CD14-positive monocyte (primary cell): ENCODE measurements around the gene PPP2R3B. TPM values are rescaled to one million over a fixed set of nuclear protein-coding genes. Genes with fewer than 3 reads are reported as not detected.

Experiments used
- DNase-seq, 3 donors: peaks; one replicate each; pipeline ENCODE4 v3.0.0-alpha.2; 2011 to 2022
- H2AFZ ChIP-seq: 2 replicates; pipeline ENCODE4 v1.6.0; 2012; ENCODE audit warnings: mild to moderate bottlenecking, low read depth, low read length, inconsistent platforms; ENCODE audit not compliant: insufficient read depth, poor library complexity, severe bottlenecking
- H3K27ac ChIP-seq, 2 donors: 1 replicate in 1 of 2; 2 replicates in 1 of 2; pipeline ENCODE4 v1.5.1; 2012 to 2013; ENCODE audit warnings: low read length in 2 of 2, control low read depth in 1 of 2, inconsistent platforms in 1 of 2, low read depth in 1 of 2, mild to moderate bottlenecking in 1 of 2
- H3K27me3 ChIP-seq, 2 donors: one replicate each; pipeline versions ENCODE4 v1.6.0 to v1.6.1; 2011 to 2013; ENCODE audit warnings: low read length in 2 of 2; ENCODE audit not compliant: control insufficient read depth in 2 of 2, insufficient read depth in 2 of 2
- H3K36me3 ChIP-seq, 2 donors: replicated peaks in 1 of 2; 1 replicate in 1 of 2; 2 replicates in 1 of 2; pipeline versions ENCODE4 v1.5.1 to v1.6.1; 2012 to 2013; ENCODE audit warnings: low read length in 2 of 2, control low read depth in 1 of 2, inconsistent platforms in 1 of 2, mild to moderate bottlenecking in 1 of 2; ENCODE audit not compliant: insufficient read depth in 2 of 2, control insufficient read depth in 1 of 2
- H3K4me1 ChIP-seq, 2 donors: 1 replicate in 1 of 2; 2 replicates in 1 of 2; pipeline versions ENCODE4 v1.5.1 to v1.6.1; 2012 to 2013; ENCODE audit warnings: low read length in 2 of 2, control low read depth in 1 of 2, inconsistent platforms in 1 of 2, mild to moderate bottlenecking in 1 of 2, moderate library complexity in 1 of 2; ENCODE audit not compliant: insufficient read depth in 2 of 2, control insufficient read depth in 1 of 2
- H3K4me2 ChIP-seq: replicated peaks from 2 replicates; pipeline ENCODE3; 2012; ENCODE audit warnings: low read length, moderate library complexity, mild to moderate bottlenecking; ENCODE audit not compliant: poor library complexity, severe bottlenecking; ENCODE audit errors: extremely low read depth
- H3K4me3 ChIP-seq, 3 experiments: fragments of 200-600 bp in 1 of 3; sonication (generic) in 1 of 3; replicated peaks in 1 of 3; 1 replicate in 2 of 3; 2 replicates in 1 of 3; pipeline ENCODE4 v1.5.1; 2011 to 2013; ENCODE audit warnings: low read length in 3 of 3, mild to moderate bottlenecking in 3 of 3, control low read depth in 2 of 3, low read depth in 2 of 3, inconsistent platforms in 1 of 3, moderate library complexity in 1 of 3
- H3K79me2 ChIP-seq: 2 replicates; pipeline ENCODE4 v1.6.0; 2012; ENCODE audit warnings: mild to moderate bottlenecking, control low read depth, inconsistent platforms, low read length, moderate library complexity; ENCODE audit not compliant: insufficient read depth
- H3K9ac ChIP-seq: 2 replicates; pipeline ENCODE4 v1.6.0; 2017; ENCODE audit warnings: low read length, mild to moderate bottlenecking; ENCODE audit not compliant: insufficient read depth, poor library complexity, severe bottlenecking
- H3K9me3 ChIP-seq, 2 donors: replicated peaks in 1 of 2; 1 replicate in 1 of 2; 2 replicates in 1 of 2; pipeline versions ENCODE4 v1.5.1 to v1.6.1; 2012 to 2013; ENCODE audit warnings: low read length in 2 of 2, control low read depth in 1 of 2; ENCODE audit not compliant: control insufficient read depth in 1 of 2, insufficient read depth in 1 of 2
- H4K20me1 ChIP-seq: 2 replicates; pipeline ENCODE4 v1.6.0; 2012; ENCODE audit warnings: mild to moderate bottlenecking, low read length, control low read depth, moderate library complexity; ENCODE audit not compliant: insufficient read depth
- H3K27ac Mint-ChIP-seq, 7 donors: one replicate each; pipeline ENCODE4 v1.8.0; 2020; ENCODE audit warnings: mild to moderate bottlenecking in 7 of 7, mixed read lengths in 7 of 7, moderate library complexity in 6 of 7, inconsistent platforms in 2 of 7
- H3K27me3 Mint-ChIP-seq, 3 donors: one replicate each; pipeline ENCODE4 v1.8.0; 2021 to 2022; ENCODE audit warnings: low read depth in 3 of 3, mild to moderate bottlenecking in 3 of 3, mixed read lengths in 3 of 3, moderate library complexity in 3 of 3, inconsistent platforms in 1 of 3
- H3K36me3 Mint-ChIP-seq, 2 donors: one replicate each; pipeline ENCODE4 v1.8.0; 2020; ENCODE audit warnings: mixed read lengths in 2 of 2, inconsistent platforms in 1 of 2, mild to moderate bottlenecking in 1 of 2
- H3K4me1 Mint-ChIP-seq: one replicate; pipeline ENCODE4 v1.8.0; 2020; ENCODE audit warnings: mild to moderate bottlenecking, mixed read lengths
- H3K4me3 Mint-ChIP-seq, 2 donors: one replicate each; pipeline ENCODE4 v1.8.0; 2020; ENCODE audit warnings: mild to moderate bottlenecking in 2 of 2, mixed read lengths in 2 of 2, moderate library complexity in 1 of 2
- H3K9me3 Mint-ChIP-seq, 7 donors: one replicate each; pipeline ENCODE4 v1.8.0; 2020 to 2022; ENCODE audit warnings: mixed read lengths in 7 of 7, mild to moderate bottlenecking in 6 of 7, moderate library complexity in 6 of 7, inconsistent platforms in 2 of 7
- WGBS: methylation state at CpG from one replicate; pipeline ENCODE4 v1.1.5; 2013; ENCODE audit warnings: missing lambda C conversion rate; ENCODE audit not compliant: insufficient coverage; 5-methylcytosine and 5-hydroxymethylcytosine counted together
- intact Hi-C, 2 donors: fragments of 100-400 bp; cut with micrococcal nuclease; formaldehyde crosslinking; loops; one replicate each; pipeline versions ENCODE4 v1.15.0 to v1.15.1; 2023
- polyA plus RNA-seq, 3 donors: library from polyadenylated mRNA; depleted of rRNA in 1 of 3; unstranded in 2 of 3; stranded (reverse) in 1 of 3; fragments of 300-500 nt in 2 of 3; fragments of >200 nt in 1 of 3; fragmentation: Illumina TruSeq in 2 of 3; gene quantifications; 1 replicate in 2 of 3; 2 replicates in 1 of 3; pipeline ENCODE4 v1.2.3, GENCODE V29; 2012 to 2021
- TF ChIP-seq, protein P1 (sequence below): fragments of 200-600 bp; IDR thresholded peaks from one replicate; pipeline ENCODE4 v1.8.0; 2022; ENCODE audit warnings: antibody characterized with exemption, mild to moderate bottlenecking

PPP2R3B gene
- polyA plus RNA-seq, 3 donors: 2.1 to 9.0 (median 2.3) TPM

DNA sequence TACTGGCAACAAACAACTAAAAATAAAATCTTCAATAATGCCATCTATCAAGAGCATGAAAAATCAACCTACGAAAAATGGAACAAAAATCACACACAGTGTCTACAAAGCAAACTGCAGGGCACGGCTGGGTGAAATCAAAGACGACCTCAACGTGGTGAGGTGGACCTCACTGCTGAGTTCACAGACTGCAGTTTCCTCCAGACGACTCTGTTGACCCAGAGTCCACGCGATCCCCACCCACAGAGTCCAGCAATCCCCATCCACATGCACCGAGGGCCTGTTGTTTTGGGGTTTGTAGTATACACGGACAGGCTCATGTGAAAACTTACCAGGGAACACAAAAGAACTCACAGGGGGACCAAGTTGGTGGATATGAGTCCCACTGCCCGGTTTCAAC lies 37.0 kb downstream of the PPP2R3B start:
- Mint-ChIP-seq H3K4me3 (no peak overlapping the region), H3K4me1 (no peaks in the 10 kb centered on the region), H3K36me3 (peaks cover 26 to 38% of the 10 kb centered on the region in 2 donors), H3K9me3 (peaks cover 13 to 69% (median 34%) of the 10 kb centered on the region in 7 donors), H3K27ac (no peak overlapping the region), H3K27me3 (peaks cover 0 to 2% (median 0%) of the 10 kb centered on the region in 3 donors)
- H3K36me3 ChIP-seq: peaks cover 0 to 14% of the 10 kb centered on the region in 2 donors
- intact Hi-C loops: no loop called here
- no peaks in the 10 kb centered on the region for H4K20me1 ChIP-seq
- no peak overlapping the region for H3K9ac ChIP-seq
- H3K79me2 ChIP-seq: no peaks in the 10 kb centered on the region
- 96% methylated on average over 7 of the region's 10 CpGs for WGBS
- TF ChIP-seq, protein P1, sequence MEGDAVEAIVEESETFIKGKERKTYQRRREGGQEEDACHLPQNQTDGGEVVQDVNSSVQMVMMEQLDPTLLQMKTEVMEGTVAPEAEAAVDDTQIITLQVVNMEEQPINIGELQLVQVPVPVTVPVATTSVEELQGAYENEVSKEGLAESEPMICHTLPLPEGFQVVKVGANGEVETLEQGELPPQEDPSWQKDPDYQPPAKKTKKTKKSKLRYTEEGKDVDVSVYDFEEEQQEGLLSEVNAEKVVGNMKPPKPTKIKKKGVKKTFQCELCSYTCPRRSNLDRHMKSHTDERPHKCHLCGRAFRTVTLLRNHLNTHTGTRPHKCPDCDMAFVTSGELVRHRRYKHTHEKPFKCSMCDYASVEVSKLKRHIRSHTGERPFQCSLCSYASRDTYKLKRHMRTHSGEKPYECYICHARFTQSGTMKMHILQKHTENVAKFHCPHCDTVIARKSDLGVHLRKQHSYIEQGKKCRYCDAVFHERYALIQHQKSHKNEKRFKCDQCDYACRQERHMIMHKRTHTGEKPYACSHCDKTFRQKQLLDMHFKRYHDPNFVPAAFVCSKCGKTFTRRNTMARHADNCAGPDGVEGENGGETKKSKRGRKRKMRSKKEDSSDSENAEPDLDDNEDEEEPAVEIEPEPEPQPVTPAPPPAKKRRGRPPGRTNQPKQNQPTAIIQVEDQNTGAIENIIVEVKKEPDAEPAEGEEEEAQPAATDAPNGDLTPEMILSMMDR: no peak
- no peaks in the 10 kb centered on the region for H3K4me1 ChIP-seq
- no peak overlapping the region for H3K27ac ChIP-seq
- H3K9me3 ChIP-seq: peaks cover 25 to 75% of the 10 kb centered on the region in 2 donors
- no peak for DNase-seq
- H2AFZ ChIP-seq: no peak overlapping the region
- H3K27me3 ChIP-seq: no peaks in the 10 kb centered on the region
- H3K4me2 ChIP-seq: no peak overlapping the region
- no peak overlapping the region for H3K4me3 ChIP-seq

GRCh38 chrX:349196-349595 lies 37.5 kb downstream of the PPP2R3B start:
- Histone ChIP-seq H3K36me3 (peaks cover 0 to 19% of the 10 kb centered on the region in 2 donors), H3K4me1 (no peaks in the 10 kb centered on the region), H3K4me2 (no peak overlapping the region), H3K9ac (no peak overlapping the region), H2AFZ (no peak overlapping the region), H4K20me1 (no peaks in the 10 kb centered on the region), H3K27me3 (no peaks in the 10 kb centered on the region), H3K79me2 (no peaks in the 10 kb centered on the region), H3K27ac (no peak overlapping the region), H3K9me3 (peaks cover 30 to 80% of the 10 kb centered on the region in 2 donors), H3K4me3 (no peak overlapping the region)
- Mint-ChIP-seq H3K9me3 (peaks cover 17 to 74% (median 37%) of the 10 kb centered on the region in 7 donors), H3K36me3 (peaks cover 28 to 39% of the 10 kb centered on the region in 2 donors), H3K4me3 (no peak overlapping the region), H3K4me1 (no peaks in the 10 kb centered on the region), H3K27me3 (peaks cover 0 to 2% (median 0%) of the 10 kb centered on the region in 3 donors), H3K27ac (no peak overlapping the region)
- intact Hi-C loops: no loop called here
- no peak for DNase-seq
- TF ChIP-seq, protein P1: no peak
- 95% methylated on average over 12 of the region's 18 CpGs for WGBS
